ENCODE results near the gene CYCS.
"Not testable (repeated sequence)": the region's sequence is repeated elsewhere in the genome, so short reads cannot be mapped to it uniquely, and the experiment has no call there.

CYCS gene

GRCh38 chr7:25125137-25125946, at the start of gene CYCS:
TSS of gene CYCS (minus strand) at chr7:25125260. CDS start at chr7:25124119, 1,141 bp downstream.
- peak; percentile 100 for DNase-seq (ENCODE audit: low read depth, low spot score)

- DNase-seq (ENCODE audit: low read depth, low spot score) = no peak
Measured at GRCh38 chr7:25173184-25173583, 48.1 kb upstream of the CYCS start.

- DNase-seq (ENCODE audit: low read depth, low spot score) = no peak
Measured at GRCh38 chr7:25171516-25171915, 46.5 kb upstream of the CYCS start.

GRCh38 chr7:25171071-25171470, 46.0 kb upstream of the CYCS start:
- DNase-seq (ENCODE audit: low read depth, low spot score) = no peak

- DNase-seq (ENCODE audit: low read depth, low spot score) = no peak
Measured at GRCh38 chr7:25169683-25170082, 44.6 kb upstream of the CYCS start.

GRCh38 chr7:25168145-25168544, 43.1 kb upstream of the CYCS start:
- DNase-seq (ENCODE audit: low read depth, low spot score) = no peak

GRCh38 chr7:25167262-25167843, 42.3 kb upstream of the CYCS start:
- DNase-seq (ENCODE audit: low read depth, low spot score) = no peak

- DNase-seq (ENCODE audit: low read depth, low spot score) = not testable (repeated sequence)
Measured at GRCh38 chr7:25159983-25160596, 35.0 kb upstream of the CYCS start.

GRCh38 chr7:25158966-25159365, 33.9 kb upstream of the CYCS start:
- no peak for DNase-seq (ENCODE audit: low read depth, low spot score)

- DNase-seq (ENCODE audit: low read depth, low spot score) = no peak
Measured at GRCh38 chr7:25151773-25152172, 26.7 kb upstream of the CYCS start.

GRCh38 chr7:25149836-25150235, 24.8 kb upstream of the CYCS start:
- DNase-seq (ENCODE audit: low read depth, low spot score) = no peak

- no peak for DNase-seq (ENCODE audit: low read depth, low spot score)
Measured at GRCh38 chr7:25148772-25149575, 23.9 kb upstream of the CYCS start.

- no peak for DNase-seq (ENCODE audit: low read depth, low spot score)
Measured at GRCh38 chr7:25143763-25144162, 18.7 kb upstream of the CYCS start.

- no peak for DNase-seq (ENCODE audit: low read depth, low spot score)
Measured at GRCh38 chr7:25139536-25139935, 14.5 kb upstream of the CYCS start.

GRCh38 chr7:25134358-25135010, 9.4 kb upstream of the CYCS start:
- DNase-seq (ENCODE audit: low read depth, low spot score) = no peak

GRCh38 chr7:25132430-25132829, 7.4 kb upstream of the CYCS start:
- DNase-seq (ENCODE audit: low read depth, low spot score) = no peak

- DNase-seq (ENCODE audit: low read depth, low spot score) = no peak
Measured at GRCh38 chr7:25126751-25127150, 1.7 kb upstream of the CYCS start.

GRCh38 chr7:25124465-25125136, 459 bp downstream of the CYCS start:
- DNase-seq (ENCODE audit: low read depth, low spot score) = no peak

GRCh38 chr7:25122373-25122772, 2.7 kb downstream of the CYCS start:
- DNase-seq (ENCODE audit: low read depth, low spot score) = no peak

- no peak for DNase-seq (ENCODE audit: low read depth, low spot score)
Measured at GRCh38 chr7:25121599-25121998, 3.5 kb downstream of the CYCS start.

- DNase-seq (ENCODE audit: low read depth, low spot score) = no peak
Measured at GRCh38 chr7:25119102-25119501, 6.0 kb downstream of the CYCS start.
